Muscle of arm (tissue), 14 donors: ENCODE measurements around the gene TMEM240. TPM values are rescaled to one million over a fixed set of nuclear protein-coding genes. Genes with fewer than 3 reads are reported as not detected.

ENCODE experiments used
- DNase-seq: peaks from one replicate; pipeline ENCODE4 v3.0.0-alpha.2; 2013
- long read RNA-seq, 11 donors: transcript quantifications; one replicate each; lab custom pipeline, GENCODE V29; 2026
- polyA plus RNA-seq, 12 donors: library from polyadenylated mRNA; unstranded; fragments of 120-200 nt; gene quantifications; one replicate each; pipeline ENCODE4 v1.2.1, GENCODE V29; 2013; ENCODE audit not compliant: insufficient read length in 12 of 12

Gene TMEM240
- 1 to 10 TPM in 10 of 12 donors, not detected in 2; 1.9 to 6.5 (median 3.5) TPM for polyA plus RNA-seq
- long read RNA-seq, donor 1, partial matches to known transcripts = 0 of 5 reads
- long read RNA-seq, donor 1, other reads (novel, unspliced or antisense) = 0 of 5 reads
- long read RNA-seq, donor 2, partial matches to known transcripts = 0 of 4 reads
- long read RNA-seq, donor 2, other reads (novel, unspliced or antisense) = 0 of 4 reads
- long read RNA-seq, donor 3, partial matches to known transcripts = 0 of 2 reads
- long read RNA-seq, donor 3, other reads (novel, unspliced or antisense) = 0 of 2 reads
- long read RNA-seq, donor 4 = 0 reads
- long read RNA-seq, donor 5, transcript TMEM240-201 (4 exons, 718 nt) = major isoform, 6 of 7 reads
- long read RNA-seq, donor 5, partial matches to known transcripts = 0 of 7 reads
- long read RNA-seq, donor 5, other reads (novel, unspliced or antisense) = 0 of 7 reads
- long read RNA-seq, donor 6, partial matches to known transcripts = 0 of 2 reads
- long read RNA-seq, donor 6, other reads (novel, unspliced or antisense) = 0 of 2 reads
- long read RNA-seq, donor 7, partial matches to known transcripts = 0 of 1 reads
- long read RNA-seq, donor 7, other reads (novel, unspliced or antisense) = 0 of 1 reads
- long read RNA-seq, donor 8, partial matches to known transcripts = 0 of 1 reads
- long read RNA-seq, donor 8, other reads (novel, unspliced or antisense) = 0 of 1 reads
- long read RNA-seq, donor 9, partial matches to known transcripts = 0 of 3 reads
- long read RNA-seq, donor 9, other reads (novel, unspliced or antisense) = 0 of 3 reads
- long read RNA-seq, donor 10, partial matches to known transcripts = 0 of 1 reads
- long read RNA-seq, donor 10, other reads (novel, unspliced or antisense) = 0 of 1 reads
- long read RNA-seq, donor 11, partial matches to known transcripts = 0 of 3 reads
- long read RNA-seq, donor 11, other reads (novel, unspliced or antisense) = 0 of 3 reads

GRCh38 chr1:1540090-1540817, at the start of gene TMEM240:
TMEM240 (minus strand) TSS chr1:1540624; CDS start chr1:1540346, 278 bp downstream.
- DNase-seq = peak; percentile 70

DNA sequence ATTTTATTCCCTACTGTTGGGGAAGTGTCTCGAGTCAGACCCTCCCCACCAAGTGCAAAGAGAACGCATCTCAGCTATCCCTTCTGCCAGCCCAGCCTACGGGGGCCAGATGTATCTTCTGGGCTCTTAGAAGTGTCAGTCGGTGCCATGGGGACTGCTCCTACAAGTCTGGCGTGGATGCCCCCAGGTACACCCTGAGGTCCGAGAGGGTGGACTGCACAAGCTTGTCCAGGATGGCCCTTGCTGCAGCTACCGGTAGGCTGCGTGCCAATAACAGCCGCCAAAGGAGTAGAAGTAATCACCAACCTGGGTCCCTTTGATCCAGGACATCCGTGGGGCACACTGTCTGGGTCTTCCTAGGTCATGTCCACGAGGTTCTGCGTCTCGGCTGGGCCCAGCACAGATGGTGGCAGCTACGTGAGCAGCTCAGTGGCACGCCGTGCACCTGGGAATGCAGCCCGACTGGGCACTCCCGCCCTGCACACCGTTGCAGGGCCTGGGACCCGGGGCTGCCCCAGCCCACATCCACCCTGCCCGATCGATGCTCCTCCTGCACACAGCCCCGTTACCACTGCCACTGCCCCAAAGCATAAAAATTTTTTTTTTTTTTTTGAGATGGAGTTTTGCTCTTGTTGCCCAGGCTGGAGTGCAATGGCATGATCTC, 43.1 kb upstream of the TMEM240 start:
- no peak for DNase-seq

- DNase-seq = no peak
Measured at GRCh38 chr1:1582585-1583346, 42.3 kb upstream of the TMEM240 start.

- no peak for DNase-seq
Measured at GRCh38 chr1:1578371-1578940, 38.0 kb upstream of the TMEM240 start.

DNA sequence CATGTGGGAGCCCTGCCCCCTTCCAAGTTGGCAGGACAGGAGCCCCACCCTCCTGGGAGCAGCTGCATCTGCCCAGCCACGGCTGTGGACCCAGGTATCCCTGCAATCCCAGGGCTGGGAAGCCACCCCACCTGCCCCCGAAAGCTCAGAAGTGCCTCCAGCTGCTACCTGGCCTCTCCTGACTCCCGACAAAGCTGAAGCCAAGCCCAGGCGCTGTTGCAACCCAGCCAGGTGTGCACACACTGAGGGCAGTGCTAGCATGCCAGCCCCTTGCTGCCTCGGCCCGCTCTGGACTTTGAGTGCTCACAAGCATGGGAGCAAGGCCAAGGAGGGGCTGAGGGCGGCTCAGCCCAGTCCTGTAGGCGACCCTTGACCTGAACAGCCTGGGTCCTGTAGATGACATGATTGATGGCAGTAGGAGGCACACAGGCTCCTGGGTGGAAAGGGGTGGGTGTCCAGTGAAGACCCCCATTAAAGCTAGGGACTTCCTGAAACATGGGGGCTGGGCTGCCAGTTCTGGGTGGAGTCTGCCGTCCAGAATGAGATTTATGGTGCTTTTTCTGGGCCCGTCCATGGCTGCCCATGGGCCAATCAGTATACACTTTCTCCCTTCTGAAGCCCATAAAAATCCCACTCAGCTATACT, 37.1 kb upstream of the TMEM240 start:
- no peak for DNase-seq

DNA sequence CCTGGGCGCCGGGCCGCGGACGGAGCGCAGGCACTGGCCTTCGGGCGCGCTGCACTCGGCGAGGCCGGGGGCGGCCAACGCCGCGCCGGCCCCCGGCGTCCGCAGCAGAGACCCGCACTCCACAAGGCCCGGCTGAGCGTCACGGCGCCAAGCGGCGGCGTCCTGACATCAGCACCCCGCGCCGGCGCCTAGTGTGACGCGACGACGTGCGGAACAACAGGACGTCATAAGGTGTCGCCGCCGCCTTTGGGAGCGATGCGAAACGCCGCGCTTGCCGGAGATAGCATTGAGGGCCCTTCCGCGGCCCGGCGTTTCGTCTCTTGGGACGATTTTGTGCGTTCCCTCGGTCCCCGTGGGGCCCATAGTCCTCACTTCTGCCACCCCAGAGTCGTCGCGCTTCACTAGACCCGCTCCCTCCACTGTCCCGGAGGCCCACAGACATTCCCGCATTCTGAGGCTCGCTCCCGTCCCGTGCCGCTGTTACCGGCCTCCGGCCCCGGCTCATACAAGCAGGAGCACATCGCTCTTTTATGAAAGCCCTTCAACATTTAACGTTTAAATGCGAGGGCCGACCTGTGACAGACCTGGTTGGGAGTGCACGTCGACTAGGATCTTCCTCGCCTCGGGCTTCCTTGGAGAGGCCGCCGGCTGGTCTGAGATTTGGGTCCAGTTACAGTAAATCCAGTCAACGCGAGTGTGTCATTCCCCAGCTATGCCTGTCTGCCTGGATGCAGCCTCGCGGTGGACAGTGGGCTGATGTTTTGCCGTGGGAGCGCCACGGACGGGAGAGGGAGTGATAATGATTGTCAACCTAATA, 34.5 kb upstream of the TMEM240 start, which contains the start of gene SSU72:
TSS of gene SSU72 (minus strand) at position 143 of the 817 bp plus-strand sequence. CDS start 306 bp downstream, outside the sequence.
- peak; percentile 93 for DNase-seq

- peak; percentile 61 for DNase-seq
Measured at GRCh38 chr1:1573843-1574720, 33.7 kb upstream of the TMEM240 start.

GRCh38 chr1:1569341-1569740, 28.9 kb upstream of the TMEM240 start:
- no peak for DNase-seq

- no peak for DNase-seq
Measured at GRCh38 chr1:1567891-1568291, 27.5 kb upstream of the TMEM240 start.

GRCh38 chr1:1567152-1567875, 26.9 kb upstream of the TMEM240 start:
- no peak for DNase-seq

DNA sequence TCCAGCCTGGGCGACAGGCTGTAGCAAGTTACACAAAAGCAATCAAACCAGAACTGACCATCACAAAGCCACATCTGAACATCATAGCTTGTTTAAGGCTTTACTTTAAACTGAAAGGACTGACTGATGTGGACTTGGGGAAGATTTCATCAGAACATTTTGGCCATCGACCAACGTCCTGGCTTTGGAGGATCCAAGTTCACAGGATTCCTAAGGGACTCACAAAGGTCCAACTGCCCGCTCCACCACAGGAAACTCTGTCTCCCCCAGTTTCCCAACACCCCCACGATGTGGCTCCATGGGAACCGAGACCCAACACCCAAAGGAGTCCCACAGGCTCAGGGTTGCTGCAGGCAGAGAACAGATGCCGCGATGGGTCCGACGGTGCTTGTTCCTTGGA, 24.9 kb upstream of the TMEM240 start:
- DNase-seq = no peak

DNA sequence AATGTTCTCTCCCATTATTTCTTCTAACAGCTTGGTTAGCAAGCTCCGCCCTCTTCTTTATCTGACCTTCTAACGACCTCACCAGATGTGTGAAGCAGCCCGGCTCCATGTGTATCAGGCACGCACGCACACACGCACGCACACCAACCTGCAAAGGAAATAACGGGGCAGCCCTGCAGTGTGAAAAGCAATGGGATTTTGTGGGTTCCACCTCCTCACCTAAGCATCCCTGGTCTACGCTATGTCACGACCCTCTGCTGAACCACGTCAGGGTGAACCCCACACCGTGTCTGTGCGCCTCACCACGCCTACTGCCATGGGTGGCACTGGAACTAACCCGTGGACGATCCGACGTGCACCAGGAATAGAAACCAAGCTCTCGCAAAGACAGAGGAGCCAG, 23.8 kb upstream of the TMEM240 start:
- no peak for DNase-seq

DNA sequence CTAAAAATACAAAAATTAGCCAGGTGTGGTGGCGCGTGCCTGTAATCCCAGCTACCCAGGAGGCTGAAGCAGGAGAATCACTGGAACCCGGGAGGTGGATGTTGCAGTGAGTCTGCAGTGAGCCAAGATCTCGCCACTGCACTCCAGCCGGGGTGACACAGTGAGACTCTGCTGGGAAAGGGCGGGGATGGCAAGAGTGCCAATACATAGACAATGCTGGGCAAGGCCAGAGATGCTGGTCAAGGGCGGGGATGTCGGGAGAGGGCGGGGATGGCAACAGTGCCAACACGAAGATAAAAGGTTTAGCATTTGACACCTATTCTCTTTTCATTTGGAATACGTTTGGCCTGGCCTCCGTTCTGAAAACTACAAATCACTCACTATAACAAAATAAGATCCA, 23.3 kb upstream of the TMEM240 start:
- DNase-seq = no peak

DNA sequence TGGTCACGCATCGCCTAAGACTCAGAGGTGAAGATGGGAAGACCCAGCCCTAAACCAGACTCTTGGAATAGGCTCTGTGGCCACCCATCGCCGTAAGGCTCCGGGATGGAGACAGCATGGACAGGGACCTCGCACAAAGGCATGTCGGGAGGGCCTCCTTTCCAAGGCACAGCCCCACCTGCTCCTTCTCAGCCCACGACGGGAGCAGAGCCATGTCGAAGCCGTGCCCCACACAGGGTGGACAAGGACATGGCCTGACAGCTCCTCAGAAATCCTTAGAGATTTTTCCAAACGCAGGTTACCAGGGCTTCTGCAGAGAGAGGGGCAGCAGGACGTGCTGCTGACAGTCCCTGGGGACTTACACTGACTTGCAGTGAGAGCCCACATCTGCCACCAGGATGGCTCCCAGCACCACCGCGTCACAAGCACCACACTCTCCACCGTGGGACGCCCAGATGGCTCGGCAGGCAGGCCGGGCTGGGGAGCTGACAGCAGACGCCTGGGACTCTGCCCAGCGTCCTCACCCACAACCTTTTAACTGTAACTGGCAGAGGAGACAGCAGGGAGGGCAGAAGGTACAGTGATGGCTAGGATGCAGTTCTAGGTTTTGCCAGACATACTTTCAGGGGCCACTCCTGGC, 22.3 kb upstream of the TMEM240 start:
- no peak for DNase-seq

DNA sequence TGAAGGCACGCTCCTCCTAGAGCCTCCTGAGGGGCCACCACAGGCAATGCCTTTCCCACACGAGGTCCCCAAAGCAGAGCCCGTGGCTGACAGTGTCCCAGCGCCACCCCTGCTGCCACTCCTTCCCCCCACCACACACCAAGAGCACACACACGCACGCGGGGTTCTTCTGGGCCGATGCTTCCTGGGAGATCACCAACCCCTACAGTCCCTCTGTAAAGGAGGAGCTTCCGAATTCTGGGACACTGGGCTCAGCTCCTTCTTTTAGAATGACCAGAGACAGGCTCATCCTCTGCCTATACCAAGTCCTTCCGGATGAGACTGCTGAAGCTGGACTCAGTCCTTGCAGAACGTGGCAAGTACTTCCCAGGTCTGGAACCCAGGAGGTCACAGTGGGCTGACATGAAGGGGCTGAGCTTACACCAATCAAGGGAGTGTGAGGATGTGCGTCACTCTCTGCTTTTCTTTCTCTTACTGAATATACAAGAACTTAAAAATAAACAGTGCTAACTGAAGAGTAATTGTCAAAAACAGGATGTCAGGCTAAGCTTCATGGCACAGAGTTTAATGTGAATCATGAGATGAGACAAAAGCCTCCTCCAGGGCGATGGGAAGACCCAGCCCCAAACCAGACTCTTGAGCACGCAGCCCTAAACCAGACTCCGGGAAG, 21.5 kb upstream of the TMEM240 start:
- DNase-seq = no peak

- DNase-seq = no peak
Measured at GRCh38 chr1:1560178-1560577, 19.8 kb upstream of the TMEM240 start.
